Caki2 (cell line): Measurements from ENCODE around the gene CAPZB. TPM values are rescaled to one million over a fixed set of nuclear protein-coding genes. Genes with fewer than 3 reads are reported as not detected.
"Not testable (repeated sequence)": the region's sequence is repeated elsewhere in the genome, so short reads cannot be mapped to it uniquely, and the experiment has no call there.

Experiments used
- DNase-seq: peaks from one replicate; pipeline ENCODE4 v3.0.0-alpha.2; 2015; ENCODE audit warnings: low read depth
- in situ Hi-C: cut with HindIII; loops from 2 replicates; pipeline ENCODE4 v1.10.0; 2016; ENCODE audit warnings: low sequenced_read_pairs, low pct_unique_long_range_greater_than_20kb, mixed read lengths
- total RNA-seq: library from RNA; depleted of rRNA; stranded (reverse); fragments of >200 nt; shearing (Covaris generic); gene quantifications from 2 replicates; pipeline ENCODE4 v1.2.3, GENCODE V29; 2014; ENCODE audit warnings: low replicate concordance; rRNA removed

The CAPZB gene
- 321 and 323 TPM in 2 replicates for total RNA-seq

DNA sequence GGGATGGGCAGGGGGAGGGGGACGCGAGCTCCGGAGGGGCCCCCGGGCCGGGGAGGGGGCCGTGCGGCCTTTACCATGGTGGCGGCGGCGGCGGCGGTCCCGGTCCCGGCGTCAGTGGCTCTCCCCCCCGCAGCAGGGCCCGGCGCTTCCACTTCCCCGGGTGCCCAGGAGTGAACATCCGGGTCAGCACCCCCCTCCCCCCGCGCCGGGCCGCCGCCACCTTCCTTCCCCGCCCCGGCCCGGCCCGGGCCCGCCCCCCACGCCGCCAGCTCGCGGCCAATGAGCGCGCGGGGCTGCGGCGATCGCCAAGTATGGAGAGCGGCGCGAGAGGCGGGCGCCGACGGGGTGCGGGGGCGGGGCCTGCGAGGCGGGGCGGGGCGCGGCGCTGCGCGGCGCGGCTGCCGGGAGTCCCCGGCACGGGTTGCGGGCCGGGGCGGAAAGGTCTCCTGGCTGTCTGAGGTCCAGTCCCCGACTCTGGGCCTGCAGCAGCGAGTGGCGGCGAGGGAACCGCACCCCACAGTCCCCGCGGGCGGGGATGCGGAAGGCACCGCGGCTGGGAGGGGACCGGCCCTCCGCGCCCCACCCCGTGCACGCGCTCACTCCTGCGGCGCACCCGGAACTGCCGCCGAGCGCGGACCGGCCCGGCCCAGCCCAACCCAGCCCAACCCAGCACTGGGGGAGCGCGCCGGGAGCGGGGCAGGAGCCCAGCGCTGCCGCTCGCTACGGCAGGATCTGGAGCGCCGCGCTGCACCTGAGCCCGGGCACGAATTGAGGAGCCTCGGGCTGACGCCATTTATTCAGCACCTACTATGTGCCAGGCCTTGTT lies at the start of gene CAPZB:
Gene CAPZB, minus strand, starts transcription at position 178 of the 826 bp plus-strand sequence. Its CDS starts 101 bp downstream, at position 77.
- peak; percentile 80 for DNase-seq
- in situ Hi-C loops, result no loop called here

- in situ Hi-C loops, result no loop called here
- no peak for DNase-seq
Measured at GRCh38 chr1:19534281-19534680, 48.9 kb upstream of the CAPZB start.

- DNase-seq, result no peak
- in situ Hi-C loops, result no loop called here
Measured at GRCh38 chr1:19533626-19534025, 48.3 kb upstream of the CAPZB start.

GRCh38 chr1:19532519-19532918 lies 47.2 kb upstream of the CAPZB start:
- in situ Hi-C loops, result no loop called here
- no peak for DNase-seq

- DNase-seq, result no peak
- in situ Hi-C loops, result no loop called here
Measured at GRCh38 chr1:19529664-19530063, 44.3 kb upstream of the CAPZB start.

DNA sequence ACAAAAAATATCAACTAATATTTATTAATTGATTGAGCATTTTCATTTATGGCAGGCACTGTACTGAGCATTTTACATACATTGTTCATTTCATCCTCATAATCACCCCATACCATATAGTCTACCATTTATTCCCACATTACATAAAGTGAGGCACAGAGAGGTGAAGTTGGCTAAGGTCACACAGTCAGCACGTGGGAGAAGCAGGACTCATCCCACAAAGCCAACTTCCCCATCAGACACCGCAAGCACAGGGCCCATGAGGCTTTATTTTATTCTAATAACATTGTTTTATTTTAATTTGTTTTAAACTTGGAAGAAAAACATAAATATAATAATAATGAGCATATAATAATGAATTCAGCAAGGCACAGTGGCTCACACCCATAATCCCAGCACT lies 43.1 kb upstream of the CAPZB start:
- in situ Hi-C loops, result no loop called here
- no peak for DNase-seq

DNA sequence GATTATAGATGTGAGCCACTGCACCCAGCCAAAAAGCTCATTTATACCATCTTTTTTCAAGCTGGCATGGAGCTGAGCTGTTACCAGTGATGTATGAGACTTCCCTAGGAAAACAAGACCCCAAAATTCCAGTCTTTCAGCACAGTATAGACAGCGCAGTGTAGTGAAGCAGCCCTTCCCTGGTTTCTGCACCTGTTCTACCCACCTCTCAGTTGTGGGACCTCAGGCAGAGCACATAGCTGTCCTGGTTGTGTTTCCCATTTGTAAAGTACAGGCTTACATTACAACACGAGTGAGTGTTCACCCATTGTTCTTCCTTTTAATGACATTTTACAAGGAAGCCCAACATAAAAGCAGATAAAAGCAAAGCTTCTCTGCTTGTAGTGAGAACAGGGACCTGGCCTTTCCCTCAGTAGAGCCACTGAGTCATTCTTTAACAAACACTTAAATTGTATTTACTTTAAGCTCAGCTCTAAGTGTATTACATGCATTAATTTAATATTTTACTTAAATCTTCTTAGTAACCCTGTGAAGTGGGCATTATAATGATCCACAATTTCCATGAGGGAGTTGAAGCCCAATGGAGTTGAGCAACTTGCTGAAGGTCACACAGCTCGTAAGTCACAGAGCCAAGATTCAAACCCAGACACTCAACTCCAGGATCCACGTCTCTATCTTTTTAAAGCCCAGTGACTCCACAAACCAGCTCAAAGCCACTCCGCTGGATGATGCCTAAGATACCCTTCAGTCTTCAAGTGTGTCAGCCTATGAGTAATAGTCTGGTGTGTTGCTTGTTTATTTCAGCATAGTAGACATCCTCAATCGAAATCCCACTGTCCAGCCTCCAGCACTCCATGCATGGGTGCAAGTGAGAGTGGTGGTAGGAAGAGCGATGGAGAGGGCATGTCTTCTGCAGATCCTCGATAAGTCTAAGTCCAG lies 40.5 kb upstream of the CAPZB start:
- in situ Hi-C loops, result no loop called here
- no peak for DNase-seq

GRCh38 chr1:19524791-19525190 lies 39.5 kb upstream of the CAPZB start:
- in situ Hi-C loops, result no loop called here
- no peak for DNase-seq

DNA sequence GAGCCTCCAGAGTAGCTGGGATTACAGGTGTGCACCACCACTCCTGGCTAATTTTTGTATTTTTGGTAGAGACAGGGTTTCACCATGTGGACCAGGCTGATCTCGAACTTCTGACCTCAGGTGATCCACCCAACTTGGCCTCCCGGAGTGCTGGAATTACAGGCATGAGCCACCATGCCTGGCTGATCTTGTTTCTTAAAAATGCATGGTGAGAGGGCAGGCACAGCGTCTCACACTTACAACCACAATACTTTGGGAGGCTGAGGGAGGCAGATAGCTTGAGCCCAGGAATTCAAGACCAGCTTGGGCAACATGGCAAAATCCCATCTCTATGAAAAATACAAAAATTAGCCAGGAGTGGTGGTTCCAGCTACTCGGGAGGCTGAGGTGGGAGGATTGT lies 37.2 kb upstream of the CAPZB start:
- DNase-seq, in situ Hi-C loops: not testable (repeated sequence)

- in situ Hi-C loops, result no loop called here
- DNase-seq, result no peak
Measured at GRCh38 chr1:19521411-19521810, 36.1 kb upstream of the CAPZB start.

DNA sequence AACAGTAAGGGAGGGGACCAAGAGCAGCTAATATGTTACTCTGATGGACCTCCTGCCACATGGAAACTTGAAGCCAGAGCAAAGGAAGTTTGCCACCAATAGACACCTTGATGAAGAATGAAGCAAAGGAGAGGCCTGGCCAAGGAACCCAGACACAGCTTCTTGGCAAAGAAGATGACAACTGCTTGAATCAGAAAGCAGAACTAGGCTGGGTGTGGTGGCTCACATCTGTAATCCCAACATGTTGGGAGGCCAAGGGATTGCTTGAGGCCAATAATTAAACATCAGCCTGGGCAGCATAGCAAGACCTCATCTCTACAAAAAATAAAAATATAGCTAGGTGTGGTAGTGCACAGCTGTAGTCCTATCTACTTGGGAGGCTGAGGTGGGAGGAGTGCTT lies 31.7 kb upstream of the CAPZB start:
- no peak for DNase-seq
- in situ Hi-C loops, result no loop called here

GRCh38 chr1:19515201-19515600 lies 29.9 kb upstream of the CAPZB start:
- DNase-seq, result no peak
- in situ Hi-C loops, result no loop called here

GRCh38 chr1:19514391-19514831 lies 29.1 kb upstream of the CAPZB start:
- no peak for DNase-seq
- in situ Hi-C loops, result no loop called here

DNA sequence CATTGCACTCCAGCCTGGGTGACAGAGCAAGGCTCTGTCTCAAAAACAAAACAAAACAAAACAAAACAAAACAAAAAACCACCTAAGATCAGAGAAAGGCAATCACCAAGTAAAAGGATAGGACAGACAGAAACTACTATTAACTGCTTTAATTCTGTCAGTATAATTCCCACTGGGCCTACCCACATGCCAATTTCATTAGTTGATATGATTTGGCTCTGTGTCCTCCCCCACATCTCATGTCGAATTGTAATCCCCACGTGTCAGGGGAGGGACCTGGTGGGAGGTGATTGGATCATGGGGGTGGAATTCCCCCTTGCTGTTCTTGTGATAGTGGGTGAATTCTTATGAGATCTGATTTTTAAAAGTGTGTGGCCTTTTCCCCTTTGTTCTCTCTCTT lies 27.2 kb upstream of the CAPZB start:
- peak; percentile 16 for DNase-seq
- in situ Hi-C loops, result no loop called here

DNA sequence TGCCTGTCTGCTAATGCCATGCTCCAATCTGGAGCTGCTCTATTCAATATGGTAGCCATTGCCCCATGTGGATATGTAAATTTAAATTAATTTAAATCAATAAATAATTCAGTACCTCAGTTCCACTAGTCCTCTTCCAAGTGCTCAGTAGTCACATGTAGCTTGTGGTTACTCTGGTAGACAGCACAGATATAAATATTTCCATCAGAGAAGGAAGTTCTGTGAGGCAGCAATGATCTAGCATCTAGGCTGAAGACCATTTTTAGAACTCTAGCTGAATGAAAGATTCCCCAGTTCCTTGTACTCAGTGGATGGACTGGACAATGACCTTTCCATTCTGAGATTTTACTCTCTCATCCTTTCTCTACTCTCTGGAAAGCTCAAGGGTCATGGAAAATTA lies 25.8 kb upstream of the CAPZB start:
- in situ Hi-C loops, result no loop called here
- no peak for DNase-seq

DNA sequence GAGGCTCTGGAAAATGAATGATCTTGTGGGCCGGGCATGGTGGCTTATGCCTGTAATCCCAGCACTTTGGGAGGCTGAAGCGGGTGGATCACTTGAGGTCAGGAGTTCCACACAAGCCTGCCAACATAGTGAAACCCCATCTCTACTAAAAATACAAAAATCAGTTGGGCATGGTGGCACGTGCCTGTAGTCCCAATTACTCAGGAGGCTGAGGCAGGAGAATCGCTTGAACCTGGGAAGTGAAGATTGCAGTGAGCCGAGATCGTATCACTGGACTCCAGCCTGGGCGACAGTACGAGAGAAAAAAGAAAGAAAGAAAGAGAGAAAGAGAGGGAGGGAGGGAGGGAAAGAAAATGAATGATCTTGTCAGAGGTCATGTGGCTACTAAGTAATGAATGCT lies 24.3 kb upstream of the CAPZB start:
- DNase-seq, in situ Hi-C loops: not testable (repeated sequence)

DNA sequence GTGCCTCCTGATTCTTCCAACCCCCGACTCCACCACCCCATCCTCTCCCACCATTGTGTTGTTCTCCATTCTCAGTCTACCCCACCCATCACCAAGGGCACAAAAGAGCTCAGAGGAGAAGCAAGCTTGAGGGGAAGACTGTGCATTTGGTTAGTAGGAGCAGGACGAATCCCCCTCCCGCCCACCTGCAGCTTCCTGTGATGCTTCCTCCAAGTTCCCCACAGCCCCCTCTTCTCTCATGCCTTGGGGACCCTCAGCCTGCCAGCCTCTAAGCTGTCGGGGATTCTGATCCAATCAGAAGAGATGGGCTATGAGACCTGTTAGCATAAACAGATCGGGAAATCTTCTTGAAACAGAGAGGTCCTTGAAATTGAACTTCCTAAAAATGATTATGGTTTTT lies 22.2 kb upstream of the CAPZB start:
- in situ Hi-C loops, result no loop called here
- DNase-seq, result no peak

- DNase-seq, result no peak
- in situ Hi-C loops, result no loop called here
Measured at GRCh38 chr1:19505693-19506457, 20.5 kb upstream of the CAPZB start.
